Right forelimb (tissue), 1 donor: ENCODE data around the gene GMDS.

Experiments used
- DNase-seq: peaks from one replicate; pipeline ENCODE4 v3.0.0-alpha.2; 2018

Gene GMDS

GRCh38 chr6:1923449-1923848, 322.0 kb downstream of the GMDS start:
- DNase-seq: no peak

- no peak for DNase-seq
Measured at GRCh38 chr6:1917626-1918371, 327.6 kb downstream of the GMDS start.

DNA sequence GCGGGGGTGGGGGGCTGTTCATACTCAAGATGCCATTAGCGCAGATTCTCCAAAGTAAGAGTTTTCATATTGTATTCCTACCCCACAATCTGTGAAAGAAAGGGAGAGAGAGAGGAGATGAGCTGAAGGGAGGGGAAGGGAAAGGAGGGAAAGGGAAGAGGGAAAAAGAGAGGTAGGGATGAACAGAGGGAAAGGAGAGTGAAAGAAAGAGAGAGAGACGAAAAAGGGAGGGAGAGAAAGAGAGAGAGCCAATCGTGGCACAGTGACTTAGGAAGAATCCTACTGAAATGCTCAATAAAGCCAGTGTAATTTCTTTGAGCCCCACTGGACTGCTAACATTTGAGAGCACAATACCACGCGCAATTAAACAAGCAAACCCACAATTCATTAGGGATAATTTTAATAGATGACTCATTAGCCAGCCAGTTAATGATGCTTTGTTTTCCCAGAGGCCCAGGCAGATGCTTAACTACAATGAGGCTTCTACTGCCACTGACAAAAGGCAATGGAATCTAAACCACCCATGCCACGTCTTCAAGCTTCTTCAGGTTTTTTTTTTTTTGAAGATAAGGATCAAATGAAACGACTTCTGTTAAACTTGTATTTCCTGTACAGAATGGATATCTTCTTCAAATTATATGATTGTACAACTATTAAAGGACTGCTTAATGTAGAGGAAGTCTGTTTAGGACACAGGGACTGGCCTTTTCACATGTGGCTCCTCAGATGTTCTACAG, 328.9 kb downstream of the GMDS start:
- no peak for DNase-seq

DNA sequence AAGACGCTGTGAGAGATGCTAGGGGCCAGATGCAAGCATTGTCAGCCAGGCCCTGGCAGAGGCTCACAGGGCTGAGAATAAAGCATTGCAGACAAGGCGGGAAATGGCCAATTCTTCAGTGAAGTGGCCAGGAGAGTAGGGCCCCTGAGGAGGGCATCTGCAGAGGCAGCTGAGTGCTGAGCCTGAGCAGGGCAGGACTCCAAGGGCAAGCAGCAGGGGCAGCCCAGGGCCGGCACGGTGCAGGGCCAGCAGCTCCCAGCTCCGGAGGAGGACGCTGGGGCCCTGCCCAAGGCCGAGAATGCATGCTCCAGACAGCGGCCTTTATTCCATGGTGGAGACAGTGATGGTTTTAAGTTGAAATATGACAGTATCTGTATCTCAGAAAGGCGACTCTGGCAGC, 330.2 kb downstream of the GMDS start:
- DNase-seq: no peak

DNA sequence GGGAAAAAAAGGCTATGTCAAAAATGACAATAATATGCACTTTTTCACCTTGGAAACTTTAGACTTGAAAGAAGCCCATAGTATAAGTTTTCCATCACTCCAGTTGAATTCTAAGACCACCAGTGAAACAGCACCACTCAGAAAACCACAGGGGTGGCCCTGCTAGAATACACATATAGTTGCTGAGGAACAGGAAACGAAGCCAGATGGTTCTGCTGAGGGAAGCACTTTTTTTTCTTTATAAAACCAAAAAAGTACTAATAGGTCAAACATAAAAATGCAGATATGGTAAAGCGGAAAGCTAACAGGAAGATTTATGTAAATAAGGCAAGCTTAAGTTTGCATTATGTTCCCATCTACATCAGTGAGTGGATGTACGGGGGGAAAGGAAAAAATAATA, 331.8 kb downstream of the GMDS start:
- no peak for DNase-seq

DNA sequence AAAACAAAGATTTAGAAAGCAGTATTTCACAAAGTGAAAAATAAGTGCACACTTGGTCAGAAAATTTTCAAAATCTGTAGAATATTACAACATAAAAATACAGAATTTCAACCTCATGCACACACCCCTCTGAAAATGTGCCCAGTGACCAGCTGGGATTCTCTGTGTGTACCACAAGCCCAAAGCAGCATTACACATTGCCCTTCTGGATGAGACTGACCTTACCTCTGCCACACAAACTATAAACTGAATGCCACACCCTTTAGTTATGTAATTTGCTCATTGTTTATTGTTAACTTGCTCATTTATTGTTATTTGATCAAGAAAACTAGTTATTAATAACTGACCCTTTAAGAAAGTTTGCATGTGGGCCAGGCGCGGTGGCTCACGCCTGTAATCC, 332.7 kb downstream of the GMDS start:
- DNase-seq: no peak

- no peak for DNase-seq
Measured at GRCh38 chr6:1911474-1911873, 333.9 kb downstream of the GMDS start.

DNA sequence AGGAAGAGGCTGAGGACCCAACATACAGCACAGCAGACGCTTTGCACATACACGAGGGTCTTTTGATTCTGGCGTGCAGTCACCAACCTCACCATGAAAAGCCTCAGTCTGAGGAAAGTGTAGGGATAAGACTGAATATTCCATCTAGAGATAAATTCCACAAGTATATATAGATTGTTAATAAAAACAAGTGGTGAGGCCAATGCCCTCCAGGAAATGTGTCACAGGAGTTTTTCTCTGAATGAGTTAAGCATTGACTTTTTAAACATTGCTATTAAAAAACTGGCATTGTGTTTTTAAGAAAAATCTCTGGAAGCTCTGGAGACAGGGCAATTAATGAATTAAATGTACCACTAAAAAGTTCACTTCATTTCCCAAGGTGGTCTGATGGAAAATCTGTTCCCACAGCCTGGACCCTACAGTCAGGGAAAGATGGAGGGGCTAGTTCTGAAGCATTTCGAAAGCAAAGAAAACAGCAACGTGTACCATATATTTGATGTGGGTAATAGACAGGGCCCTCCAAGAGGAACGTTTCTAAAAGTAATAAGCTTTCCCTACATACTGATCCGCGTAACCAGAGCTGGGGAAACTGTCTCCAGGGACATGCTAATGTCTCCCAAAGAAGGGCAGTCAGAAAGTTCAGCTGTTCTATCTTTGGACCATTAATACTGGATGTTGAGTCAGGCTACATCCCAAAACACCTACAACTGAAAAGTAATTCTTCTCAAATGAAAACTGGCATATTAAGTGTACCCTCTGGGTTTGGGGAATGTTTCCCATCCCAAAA, 334.6 kb downstream of the GMDS start:
- DNase-seq: no peak

DNA sequence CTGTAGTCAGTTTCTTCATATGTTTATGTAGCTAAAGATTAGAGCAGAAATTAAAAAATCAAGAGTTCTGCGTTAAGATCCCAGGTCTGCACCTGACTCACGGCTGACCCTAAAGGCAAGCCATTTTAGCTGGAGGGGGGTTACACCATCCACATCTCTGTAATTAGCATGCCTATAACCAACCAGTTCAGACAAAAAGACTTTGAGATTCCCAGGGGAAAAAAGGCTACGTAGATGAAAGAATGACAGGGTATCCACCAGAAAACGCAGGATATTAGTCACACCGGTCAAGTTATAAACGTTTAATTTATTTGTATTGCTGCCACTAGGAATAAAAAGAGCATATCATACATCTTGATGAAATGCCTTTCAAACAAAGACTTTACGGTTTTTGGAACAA, 336.6 kb downstream of the GMDS start:
- DNase-seq: no peak

GRCh38 chr6:1906609-1907008, 338.8 kb downstream of the GMDS start:
- DNase-seq: no peak

DNA sequence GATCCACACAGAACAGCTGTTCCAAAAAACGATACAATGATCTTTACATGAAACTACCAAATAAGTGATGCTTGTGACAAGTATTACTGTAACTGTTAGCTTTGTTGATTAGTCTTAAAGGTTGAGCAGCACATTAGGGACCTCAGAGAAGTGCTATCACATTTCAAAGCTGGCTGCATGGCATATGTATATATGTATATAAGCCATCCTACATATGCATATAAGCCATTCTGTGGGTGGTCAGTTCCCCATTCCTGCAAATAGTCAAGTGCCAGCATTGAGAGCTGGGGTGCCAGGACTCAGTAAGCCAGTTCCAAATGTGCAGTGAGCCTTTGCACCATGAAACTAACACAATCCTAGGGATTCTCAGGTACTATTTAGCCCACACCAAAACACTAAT, 339.4 kb downstream of the GMDS start:
- DNase-seq: no peak

- no peak for DNase-seq
Measured at GRCh38 chr6:1904898-1905297, 340.5 kb downstream of the GMDS start.

DNA sequence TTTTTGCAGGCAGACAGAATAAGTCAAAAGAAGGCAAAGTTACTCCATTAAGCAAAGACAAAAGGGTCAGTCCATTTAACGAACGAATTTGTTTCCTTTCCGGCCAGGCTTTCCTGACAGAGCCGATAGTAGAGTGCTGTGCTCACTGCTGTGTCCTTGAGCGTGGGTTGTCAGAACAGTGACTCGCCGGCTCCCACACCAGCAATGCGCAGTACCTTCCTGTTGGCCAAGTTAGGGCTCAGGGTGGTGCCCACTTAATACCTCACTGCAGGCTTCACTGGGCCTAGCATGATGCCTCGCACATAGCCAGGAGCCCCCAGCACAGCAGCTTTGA, 341.0 kb downstream of the GMDS start:
- DNase-seq: no peak

- no peak for DNase-seq
Measured at GRCh38 chr6:1903780-1904465, 341.5 kb downstream of the GMDS start.

GRCh38 chr6:1901556-1901955, 343.8 kb downstream of the GMDS start:
- DNase-seq: no peak

- no peak for DNase-seq
Measured at GRCh38 chr6:1896897-1897296, 348.5 kb downstream of the GMDS start.

GRCh38 chr6:1895721-1896120, 349.7 kb downstream of the GMDS start:
- no peak for DNase-seq

GRCh38 chr6:1894954-1895353, 350.5 kb downstream of the GMDS start:
- DNase-seq: no peak

- no peak for DNase-seq
Measured at GRCh38 chr6:1893470-1894130, 351.8 kb downstream of the GMDS start.

GRCh38 chr6:1892716-1893115, 352.7 kb downstream of the GMDS start:
- DNase-seq: no peak

- DNase-seq: no peak
Measured at GRCh38 chr6:1890987-1891386, 354.4 kb downstream of the GMDS start.

DNA sequence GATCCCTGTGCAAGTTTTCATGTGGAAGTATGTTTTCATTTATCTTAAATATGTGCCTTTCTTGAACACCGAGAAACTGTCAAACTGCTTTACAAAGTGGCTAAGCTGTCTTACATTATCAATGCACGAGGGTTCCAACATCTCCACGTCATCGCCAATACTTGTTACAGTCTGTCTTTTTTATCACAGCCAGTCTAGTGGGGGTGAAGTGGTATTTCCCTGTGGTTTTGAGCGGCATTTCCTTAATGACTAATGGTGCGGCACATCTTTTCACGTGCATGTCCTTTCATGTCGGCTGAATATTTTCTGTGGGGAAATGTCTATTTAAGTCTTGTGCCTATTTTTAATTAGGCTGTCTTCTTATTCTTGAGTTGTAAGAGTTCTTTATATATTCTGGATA, 355.3 kb downstream of the GMDS start:
- DNase-seq: no peak

DNA sequence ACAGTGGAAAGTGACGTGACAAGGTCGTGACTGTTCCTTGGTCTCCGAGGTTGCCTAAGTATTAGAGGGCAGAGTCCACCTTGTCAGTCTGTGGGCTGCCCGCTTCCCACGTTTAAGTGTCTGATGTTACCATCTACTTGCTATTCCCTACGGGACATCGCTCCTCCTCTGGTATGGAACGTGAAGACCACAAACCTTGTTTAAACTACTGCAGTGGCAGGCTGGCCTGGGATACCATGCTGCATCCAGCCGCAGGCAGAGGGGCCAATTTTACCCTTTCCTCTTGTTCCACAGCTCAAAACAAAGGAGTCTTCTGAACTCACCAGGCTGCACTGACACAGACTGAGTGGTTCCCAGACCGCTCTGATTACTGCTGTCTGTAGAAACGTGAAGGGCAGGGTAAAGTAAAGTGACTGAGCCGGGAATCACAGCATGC, 359.8 kb downstream of the GMDS start:
- no peak for DNase-seq
